Measurements from ENCODE around the gene FAM168A. TPM values are rescaled to one million over a fixed set of nuclear protein-coding genes. Genes with fewer than 3 reads are reported as not detected.
A peak's percentile ranks its signal among the peaks of the same experiment; 100 is the strongest.

FAM168A gene
- total and polyA plus RNA-seq, 2 donors (not counting 1 experiment from before 2014, with no cell fraction given) = 16.3 to 23.8 TPM

- Histone ChIP-seq H2AFZ (ENCODE audit: low read length) (no peak overlapping the region), H3K36me3 (ENCODE audit: control insufficient read depth, insufficient read depth, low read length) (no peaks in the 10 kb centered on the region), H4K20me1 (ENCODE audit: control insufficient read depth, extremely low read depth, insufficient read depth, low read length) (no peaks in the 10 kb centered on the region), H3K4me3 (replicated peaks in 1 of 4; ENCODE audit: control extremely low read depth in 1 of 4, insufficient read depth in 1 of 4, low read depth in 3 of 4, low read length in 4 of 4) (no peak overlapping the region), H3K4me1 (ENCODE audit: control insufficient read depth, extremely low read depth, insufficient read depth, low read length) (peaks cover 8% of the 10 kb centered on the region), H3K4me2 (ENCODE audit: extremely low read depth, insufficient read depth, low read length) (no peak overlapping the region), H3K79me2 (ENCODE audit: control insufficient read depth, insufficient read depth, low read length) (peaks cover 14% of the 10 kb centered on the region), H3K9me3 (ENCODE audit: control insufficient read depth, insufficient read depth, low read depth, low read length) (no peaks in the 10 kb centered on the region), H3K9ac (ENCODE audit: insufficient read depth, low read length) (no peak overlapping the region), H3K27me3 (ENCODE audit: control insufficient read depth, insufficient read depth, low read length) (no peaks in the 10 kb centered on the region), H3K27ac (ENCODE audit: insufficient read depth, low read length) (no peak overlapping the region)
- TF ChIP-seq CTCF (conservative IDR thresholded peaks at IDR 0.05 in 1 of 2, IDR thresholded peaks at IDR 0.05 in 1 of 2; ENCODE audit: low read depth in 1 of 2, low read length in 2 of 2) (no peak), EZH2 (IDR thresholded peaks at IDR 0.05; ENCODE audit: low read length, missing control alignments) (no peak)
- DNase-seq (ENCODE audit: low read depth in 2 of 2) = no peak
These were observed 218.6 kb downstream of the FAM168A start for GRCh38 chr11:73379189-73379880.

GRCh38 chr11:73376803-73377629, 220.9 kb downstream of the FAM168A start:
- no peaks in the 10 kb centered on the region for H3K9me3 ChIP-seq (ENCODE audit: control insufficient read depth, insufficient read depth, low read depth, low read length)
- peak overlapping the region; percentile 86 for H3K4me2 ChIP-seq (ENCODE audit: extremely low read depth, insufficient read depth, low read length)
- peak overlapping the region; percentile 93 for H3K27ac ChIP-seq (ENCODE audit: insufficient read depth, low read length)
- no peaks in the 10 kb centered on the region for H3K36me3 ChIP-seq (ENCODE audit: control insufficient read depth, insufficient read depth, low read length)
- H2AFZ ChIP-seq (ENCODE audit: low read length) = peak overlapping the region; percentile 10
- H3K9ac ChIP-seq (ENCODE audit: insufficient read depth, low read length) = peak overlapping the region; percentile 95
- H3K79me2 ChIP-seq (ENCODE audit: control insufficient read depth, insufficient read depth, low read length) = peaks cover 14% of the 10 kb centered on the region
- peak overlapping the region; percentile 46 to 72 (median 56) for H3K4me3 ChIP-seq (replicated peaks in 1 of 4; ENCODE audit: control extremely low read depth in 1 of 4, insufficient read depth in 1 of 4, low read depth in 3 of 4, low read length in 4 of 4)
- peak; percentile 70 to 77 for DNase-seq (ENCODE audit: low read depth in 2 of 2)
- H4K20me1 ChIP-seq (ENCODE audit: control insufficient read depth, extremely low read depth, insufficient read depth, low read length) = no peaks in the 10 kb centered on the region
- TF ChIP-seq CTCF (conservative IDR thresholded peaks at IDR 0.05 in 1 of 2, IDR thresholded peaks at IDR 0.05 in 1 of 2; ENCODE audit: low read depth in 1 of 2, low read length in 2 of 2) = no peak
- TF ChIP-seq EZH2 (IDR thresholded peaks at IDR 0.05; ENCODE audit: low read length, missing control alignments) = no peak
- H3K4me1 ChIP-seq (ENCODE audit: control insufficient read depth, extremely low read depth, insufficient read depth, low read length) = peaks cover 8% of the 10 kb centered on the region
- no peaks in the 10 kb centered on the region for H3K27me3 ChIP-seq (ENCODE audit: control insufficient read depth, insufficient read depth, low read length)

- H3K4me1 ChIP-seq (ENCODE audit: control insufficient read depth, extremely low read depth, insufficient read depth, low read length) = peaks cover 8% of the 10 kb centered on the region
- H3K4me3 ChIP-seq (replicated peaks in 1 of 4; ENCODE audit: control extremely low read depth in 1 of 4, insufficient read depth in 1 of 4, low read depth in 3 of 4, low read length in 4 of 4) = peak within 1 kb of the TSS; percentile 46 to 72 (median 56)
- H3K27ac ChIP-seq (ENCODE audit: insufficient read depth, low read length) = peak within 1 kb of the TSS; percentile 93
- no peaks in the 10 kb centered on the region for H3K36me3 ChIP-seq (ENCODE audit: control insufficient read depth, insufficient read depth, low read length)
- DNase-seq (ENCODE audit: low read depth in 2 of 2) = peak; percentile 87 to 88
- H3K4me2 ChIP-seq (ENCODE audit: extremely low read depth, insufficient read depth, low read length) = peak within 1 kb of the TSS; percentile 86
- TF ChIP-seq EZH2 (IDR thresholded peaks at IDR 0.05; ENCODE audit: low read length, missing control alignments) (no peak), CTCF (conservative IDR thresholded peaks at IDR 0.05 in 1 of 2, IDR thresholded peaks at IDR 0.05 in 1 of 2; ENCODE audit: low read depth in 1 of 2, low read length in 2 of 2) (peak; percentile 63 to 67)
- H2AFZ ChIP-seq (ENCODE audit: low read length) = peak within 1 kb of the TSS; percentile 64
- no peaks in the 10 kb centered on the region for H3K27me3 ChIP-seq (ENCODE audit: control insufficient read depth, insufficient read depth, low read length)
- peaks cover 14% of the 10 kb centered on the region for H3K79me2 ChIP-seq (ENCODE audit: control insufficient read depth, insufficient read depth, low read length)
- H4K20me1 ChIP-seq (ENCODE audit: control insufficient read depth, extremely low read depth, insufficient read depth, low read length) = no peaks in the 10 kb centered on the region
- H3K9ac ChIP-seq (ENCODE audit: insufficient read depth, low read length) = peak within 1 kb of the TSS; percentile 95
- H3K9me3 ChIP-seq (ENCODE audit: control insufficient read depth, insufficient read depth, low read depth, low read length) = no peaks in the 10 kb centered on the region
These were observed 221.6 kb downstream of the FAM168A start, which contains the start of gene RELT for GRCh38 chr11:73376160-73376802. TSS of gene RELT (plus strand) at chr11:73376399. CDS start at chr11:73389137, 12,738 bp downstream.
